Activated naive CD8-positive, alpha-beta T cell treated with anti-CD3 and anti-CD28 coated beads, Interleukin-2, amount 10 ng/mL, durations not matched to agents 7 days and 5 days (primary cell): ENCODE measurements around the gene EIF4E1B. TPM values are rescaled to one million over a fixed set of nuclear protein-coding genes. Genes with fewer than 3 reads are reported as not detected.

ENCODE experiments used
- ATAC-seq: fragments of 150-1000 bp; cut with Tn5 transposase; one replicate; pipeline ENCODE4 v1.10.0; 2021; ENCODE audit warnings: low read depth, moderate library complexity
- POLR2A ChIA-PET: fragments of 350-600 bp; sonication (Branson Sonifier 250); formaldehyde crosslinking; loops from one replicate; lab custom pipeline; 2021; ENCODE audit warnings: antibody characterized with exemption; lab: Charles Lee
- DNase-seq: peaks from one replicate; pipeline ENCODE4 v3.0.0; 2021
- H3K27ac Mint-ChIP-seq: one replicate; pipeline ENCODE4 v1.8.0; 2022; ENCODE audit warnings: mild to moderate bottlenecking, mixed read lengths
- H3K27me3 Mint-ChIP-seq: one replicate; pipeline ENCODE4 v1.8.0; 2022; ENCODE audit warnings: mild to moderate bottlenecking, moderate library complexity, mixed read lengths
- H3K36me3 Mint-ChIP-seq: one replicate; pipeline ENCODE4 v1.8.0; 2021; ENCODE audit warnings: mild to moderate bottlenecking, mixed read lengths
- H3K4me1 Mint-ChIP-seq: one replicate; pipeline ENCODE4 v1.8.0; 2021; ENCODE audit warnings: mixed read lengths
- H3K4me3 Mint-ChIP-seq: one replicate; pipeline ENCODE4 v1.8.0; 2022; ENCODE audit warnings: mild to moderate bottlenecking, moderate library complexity, mixed read lengths
- H3K9me3 Mint-ChIP-seq: one replicate; pipeline ENCODE4 v1.8.0; 2021; ENCODE audit warnings: mixed read lengths
- total RNA-seq, 2 experiments: library from RNA; stranded (reverse); gene quantifications; one replicate each; pipeline ENCODE4 v1.2.3, GENCODE V29; 2021

The EIF4E1B gene
- total RNA-seq, 2 experiments from 2014 or later, result not detected

GRCh38 chr5:176638437-176638836 lies 8.0 kb downstream of the EIF4E1B start:
- H3K9me3 Mint-ChIP-seq, result no peaks in the 10 kb centered on the region
- no peak overlapping the region for H3K4me3 Mint-ChIP-seq
- H3K27ac Mint-ChIP-seq, result no peak overlapping the region
- POLR2A ChIA-PET, result no interaction called here
- peaks cover 33% of the 10 kb centered on the region for H3K27me3 Mint-ChIP-seq
- ATAC-seq, result no peak
- peaks cover 9% of the 10 kb centered on the region for H3K4me1 Mint-ChIP-seq
- no peaks in the 10 kb centered on the region for H3K36me3 Mint-ChIP-seq
- no peak for DNase-seq

DNA sequence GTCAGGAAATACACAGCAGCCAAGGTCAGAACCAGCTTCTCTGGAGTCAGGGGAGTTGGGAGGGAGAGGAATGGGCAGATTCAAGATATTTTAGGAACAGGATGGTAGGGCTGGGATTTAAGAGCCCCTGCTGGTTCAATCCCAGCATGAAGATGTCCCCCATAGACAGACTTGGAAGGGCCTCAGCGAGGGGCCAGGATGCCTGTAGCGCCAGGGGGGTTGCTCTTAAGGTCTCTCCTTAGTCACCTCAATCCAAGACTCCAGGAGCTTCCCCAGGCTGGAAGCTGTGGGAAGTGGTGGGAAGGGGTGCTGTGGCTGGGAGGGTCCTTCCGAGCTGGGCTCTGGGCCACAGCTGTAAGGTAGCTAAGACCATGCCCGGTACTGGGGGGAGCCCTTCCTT lies 8.7 kb downstream of the EIF4E1B start:
- ATAC-seq, result no peak
- no peak for DNase-seq
- Mint-ChIP-seq H3K27me3 (peaks cover 26% of the 10 kb centered on the region), H3K4me1 (peaks cover 2% of the 10 kb centered on the region), H3K27ac (no peak overlapping the region), H3K9me3 (no peaks in the 10 kb centered on the region), H3K36me3 (no peaks in the 10 kb centered on the region), H3K4me3 (no peak overlapping the region)
- POLR2A ChIA-PET, result no interaction called here

- ATAC-seq, result no peak
- H3K4me1 Mint-ChIP-seq, result peaks cover 2% of the 10 kb centered on the region
- DNase-seq, result no peak
- H3K9me3 Mint-ChIP-seq, result no peaks in the 10 kb centered on the region
- H3K36me3 Mint-ChIP-seq, result no peaks in the 10 kb centered on the region
- POLR2A ChIA-PET, result no interaction called here
- H3K4me3 Mint-ChIP-seq, result no peak overlapping the region
- no peak overlapping the region for H3K27ac Mint-ChIP-seq
- H3K27me3 Mint-ChIP-seq, result peaks cover 19% of the 10 kb centered on the region
Measured at GRCh38 chr5:176639981-176640380, 9.5 kb downstream of the EIF4E1B start.

GRCh38 chr5:176640616-176641015 lies 10.1 kb downstream of the EIF4E1B start:
- H3K27ac Mint-ChIP-seq, result no peak overlapping the region
- peaks cover 13% of the 10 kb centered on the region for H3K27me3 Mint-ChIP-seq
- POLR2A ChIA-PET, result interaction anchor here (1.1 kb wide), 1 partner anchor 10 kb away, joined by 3 read pairs; the partner anchor contains the start of genes EIF4E1B and SNCB
- no peak overlapping the region for H3K4me3 Mint-ChIP-seq
- DNase-seq, result no peak
- no peak for ATAC-seq
- H3K36me3 Mint-ChIP-seq, result no peaks in the 10 kb centered on the region
- H3K4me1 Mint-ChIP-seq, result peaks cover 2% of the 10 kb centered on the region
- H3K9me3 Mint-ChIP-seq, result no peaks in the 10 kb centered on the region

GRCh38 chr5:176642675-176643490 lies 12.4 kb downstream of the EIF4E1B start:
- ATAC-seq, result no peak
- Mint-ChIP-seq H3K27me3 (peaks cover 5% of the 10 kb centered on the region), H3K9me3 (no peaks in the 10 kb centered on the region), H3K4me3 (no peak overlapping the region), H3K4me1 (peaks cover 9% of the 10 kb centered on the region), H3K27ac (no peak overlapping the region), H3K36me3 (no peaks in the 10 kb centered on the region)
- POLR2A ChIA-PET, result no interaction called here
- no peak for DNase-seq

DNA sequence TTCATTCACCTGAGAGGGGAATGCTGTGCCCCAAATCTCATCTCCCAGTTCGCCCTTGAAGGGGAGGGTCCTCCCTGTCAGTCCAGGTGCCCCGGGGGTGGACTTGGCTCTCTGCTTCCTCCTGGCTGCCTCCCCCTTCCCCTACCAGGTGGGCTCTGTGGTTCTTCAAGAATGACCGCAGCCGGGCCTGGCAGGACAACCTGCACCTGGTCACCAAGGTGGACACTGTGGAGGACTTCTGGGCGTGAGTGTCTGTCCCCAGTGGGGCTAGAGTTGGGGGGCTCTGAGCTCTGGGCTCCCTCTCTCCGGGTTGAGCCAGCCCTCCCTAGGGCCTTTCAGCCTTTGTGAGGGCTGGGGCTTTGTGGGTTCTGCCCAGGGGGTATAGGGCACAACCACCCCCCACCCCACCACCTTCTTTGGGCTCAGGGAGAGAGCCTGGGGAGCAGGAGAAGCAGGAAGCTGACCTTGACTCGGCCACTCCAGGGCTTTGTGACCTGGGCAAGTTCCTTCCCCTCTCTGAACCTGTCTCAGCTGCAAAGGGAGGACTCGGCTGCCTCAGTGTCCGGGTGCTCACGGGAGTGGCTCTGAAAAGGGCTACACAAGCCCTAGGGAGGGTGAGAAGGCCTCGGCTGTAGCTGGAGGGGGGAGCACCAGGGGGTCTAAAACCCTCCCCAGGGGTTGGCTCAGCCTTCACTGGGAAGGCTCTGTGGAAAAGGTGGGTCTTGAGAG lies 13.2 kb downstream of the EIF4E1B start:
- Mint-ChIP-seq H3K9me3 (no peaks in the 10 kb centered on the region), H3K4me1 (peaks cover 10% of the 10 kb centered on the region), H3K36me3 (no peaks in the 10 kb centered on the region), H3K27ac (peak overlapping the region; percentile 68), H3K4me3 (no peak overlapping the region), H3K27me3 (no peaks in the 10 kb centered on the region)
- POLR2A ChIA-PET, result no interaction called here
- DNase-seq (no peak), ATAC-seq (no peak)

DNA sequence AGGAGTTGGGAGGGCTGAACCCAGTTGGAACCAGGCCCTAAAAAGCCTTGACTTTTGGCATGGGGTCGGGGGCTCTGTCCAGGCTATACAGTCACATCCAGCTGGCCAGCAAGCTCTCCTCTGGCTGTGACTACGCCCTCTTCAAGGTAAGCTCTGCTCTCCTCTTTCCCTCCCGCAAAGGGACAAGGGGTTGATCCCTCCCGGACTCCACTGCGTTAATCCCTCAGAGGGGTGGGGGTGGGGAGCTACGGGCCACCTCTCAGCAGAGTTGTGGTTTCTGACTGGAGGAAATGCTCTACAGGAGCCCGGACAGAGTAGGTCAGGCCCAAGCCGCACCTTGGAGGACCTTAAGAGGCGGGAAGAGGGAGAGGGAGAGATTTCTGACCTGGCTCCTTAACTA lies 13.8 kb downstream of the EIF4E1B start:
- Mint-ChIP-seq H3K27ac (no peak overlapping the region), H3K4me1 (peaks cover 17% of the 10 kb centered on the region), H3K27me3 (no peaks in the 10 kb centered on the region), H3K36me3 (no peaks in the 10 kb centered on the region), H3K4me3 (no peak overlapping the region), H3K9me3 (no peaks in the 10 kb centered on the region)
- no peak for DNase-seq
- no peak for ATAC-seq
- POLR2A ChIA-PET, result no interaction called here

- POLR2A ChIA-PET, result no interaction called here
- no peak for ATAC-seq
- Mint-ChIP-seq H3K4me1 (peaks cover 21% of the 10 kb centered on the region), H3K27me3 (no peaks in the 10 kb centered on the region), H3K36me3 (no peaks in the 10 kb centered on the region), H3K9me3 (no peaks in the 10 kb centered on the region), H3K27ac (no peak overlapping the region), H3K4me3 (no peak overlapping the region)
- DNase-seq, result no peak
Measured at GRCh38 chr5:176644878-176645670, 14.6 kb downstream of the EIF4E1B start.

DNA sequence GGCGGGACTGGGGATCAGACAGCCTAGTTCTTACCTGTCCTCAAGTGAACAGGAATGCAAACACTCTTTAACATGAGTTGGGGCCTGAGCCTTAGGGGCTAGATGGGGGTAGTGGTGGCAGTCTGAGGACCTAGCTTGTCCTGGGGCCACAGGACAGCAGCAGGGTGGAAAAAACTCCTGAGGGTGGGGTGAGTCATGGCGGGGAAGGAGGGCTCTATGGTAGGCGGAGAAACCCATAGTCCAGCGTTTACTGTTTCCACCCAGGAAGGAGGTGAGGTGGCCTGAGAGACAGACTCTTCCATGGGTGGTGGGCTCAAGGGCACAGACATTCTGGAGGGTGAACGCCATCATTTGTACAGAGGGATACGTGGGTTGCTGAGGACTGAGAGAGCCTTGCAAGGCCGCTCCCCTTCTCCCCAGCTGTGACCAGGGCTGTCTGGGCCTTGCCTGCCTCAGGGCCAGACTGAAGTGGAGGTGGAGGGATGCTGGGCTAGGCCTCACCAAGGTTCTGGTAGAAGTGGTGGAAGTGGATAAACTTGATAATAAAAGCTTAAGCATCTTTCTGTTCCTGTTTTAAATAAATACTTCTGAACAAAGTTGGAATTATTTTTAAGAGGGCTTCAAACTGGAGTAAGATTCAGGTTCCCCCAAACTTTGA lies 15.7 kb downstream of the EIF4E1B start:
- H3K36me3 Mint-ChIP-seq, result no peaks in the 10 kb centered on the region
- no peaks in the 10 kb centered on the region for H3K9me3 Mint-ChIP-seq
- ATAC-seq, result no peak
- POLR2A ChIA-PET, result interaction anchor here (0.7 to 4.1 kb wide), 6 partner anchors 12 to 285 kb away, joined by 3 to 33 read pairs (median 6); partner anchors contain the start of genes EIF4E1B, RNF44 and SNCB
- H3K27ac Mint-ChIP-seq, result peak overlapping the region; percentile 86
- peaks cover 29% of the 10 kb centered on the region for H3K4me1 Mint-ChIP-seq
- peak overlapping the region; percentile 89 for H3K4me3 Mint-ChIP-seq
- H3K27me3 Mint-ChIP-seq, result no peaks in the 10 kb centered on the region
- DNase-seq, result no peak

GRCh38 chr5:176646707-176647029 lies 16.2 kb downstream of the EIF4E1B start:
- H3K4me3 Mint-ChIP-seq, result peak overlapping the region; percentile 89
- peaks cover 32% of the 10 kb centered on the region for H3K4me1 Mint-ChIP-seq
- ATAC-seq, result no peak
- POLR2A ChIA-PET, result interaction anchor here (0.6 to 4.1 kb wide), 8 partner anchors 13 to 286 kb away, joined by 3 to 33 read pairs (median 4); partner anchors contain the start of genes EIF4E1B, HIGD2A, NOP16 and RNF44
- H3K27ac Mint-ChIP-seq, result peak overlapping the region; percentile 86
- no peaks in the 10 kb centered on the region for H3K27me3 Mint-ChIP-seq
- H3K9me3 Mint-ChIP-seq, result no peaks in the 10 kb centered on the region
- no peak for DNase-seq
- no peaks in the 10 kb centered on the region for H3K36me3 Mint-ChIP-seq

GRCh38 chr5:176647030-176647842 lies 16.8 kb downstream of the EIF4E1B start, which contains the start of gene TSPAN17:
Gene TSPAN17, plus strand, starts transcription at chr5:176647484. Its CDS starts 132 bp downstream, at chr5:176647616.
- Mint-ChIP-seq H3K36me3 (no peaks in the 10 kb centered on the region), H3K9me3 (no peaks in the 10 kb centered on the region), H3K4me1 (peaks cover 35% of the 10 kb centered on the region), H3K27me3 (no peaks in the 10 kb centered on the region), H3K4me3 (peak within 1 kb of the TSS; percentile 89), H3K27ac (peak within 1 kb of the TSS; percentile 86)
- DNase-seq (peak; percentile 99), ATAC-seq (peak; percentile 82)
- POLR2A ChIA-PET, result interaction anchor here (0.6 to 4.1 kb wide), 8 partner anchors 12 to 286 kb away, joined by 3 to 33 read pairs (median 4); partner anchors contain the start of genes EIF4E1B, HIGD2A, NOP16 and RNF44
